Panc1 (cell line): Measurements from ENCODE around the gene TMEM212.

Experiments
- CTCF ChIP-seq: fragments of 450-650 bp; IDR thresholded peaks from 2 replicates; pipeline ENCODE4 v1.5.1; 2017; ENCODE audit warnings: mild to moderate bottlenecking
- POLR2AphosphoS5 ChIP-seq: IDR thresholded peaks from 2 replicates; pipeline ENCODE4 v1.6.1; 2012; ENCODE audit warnings: mild to moderate bottlenecking, low read depth, low read length, moderate library complexity
- TCF7L2 ChIP-seq: IDR thresholded peaks from 2 replicates; pipeline ENCODE4 v1.6.1; 2011; ENCODE audit warnings: mild to moderate bottlenecking, low read depth, low read length, inconsistent platforms

- no peak for TF ChIP-seq POLR2AphosphoS5
- no peak for TF ChIP-seq CTCF
- no peak for TF ChIP-seq TCF7L2
Observed at GRCh38 chr3:171840445-171840810, 2.7 kb upstream of the TMEM212 start.
